Osteocyte (in vitro differentiated cells): ENCODE results near the gene RAP2B. TPM values are rescaled to one million over a fixed set of nuclear protein-coding genes. Genes with fewer than 3 reads are reported as not detected.

Source experiments
- DNase-seq: peaks from one replicate; pipeline ENCODE4 v3.0.0; 2021; ENCODE audit warnings: mixed read lengths; ENCODE audit not compliant: unreplicated experiment; ENCODE audit errors: extremely low spot score
- H3K27ac Mint-ChIP-seq: one replicate; pipeline ENCODE4 v1.8.0; 2021; ENCODE audit warnings: mild to moderate bottlenecking, mixed read lengths; ENCODE audit not compliant: unreplicated experiment
- H3K27me3 Mint-ChIP-seq: one replicate; pipeline ENCODE4 v1.8.0; 2021; ENCODE audit warnings: mixed read lengths; ENCODE audit not compliant: unreplicated experiment
- H3K36me3 Mint-ChIP-seq: one replicate; pipeline ENCODE4 v1.8.0; 2021; ENCODE audit warnings: mixed read lengths; ENCODE audit not compliant: unreplicated experiment
- H3K4me1 Mint-ChIP-seq: one replicate; pipeline ENCODE4 v1.8.0; 2021; ENCODE audit warnings: mixed read lengths; ENCODE audit not compliant: unreplicated experiment
- H3K4me3 Mint-ChIP-seq: one replicate; pipeline ENCODE4 v1.8.0; 2021; ENCODE audit warnings: mild to moderate bottlenecking, moderate library complexity, mixed read lengths; ENCODE audit not compliant: unreplicated experiment
- H3K9me3 Mint-ChIP-seq: one replicate; pipeline ENCODE4 v1.8.0; 2021; ENCODE audit warnings: mixed read lengths; ENCODE audit not compliant: unreplicated experiment
- CTCF ChIP-seq: fragments of 200-600 bp; sonication (generic); IDR thresholded peaks from 2 replicates; pipeline ENCODE4 v1.5.0; 2021; ENCODE audit warnings: antibody characterized with exemption, mild to moderate bottlenecking, moderate library complexity
- total RNA-seq: library from RNA; stranded (reverse); gene quantifications from 2 replicates; pipeline ENCODE4 v1.2.1, GENCODE V29; 2021

The RAP2B gene
- total RNA-seq, 1 donor from 2014 or later: 15.9 TPM

- Mint-ChIP-seq H3K36me3 (no peaks in the 10 kb centered on the region), H3K9me3 (no peaks in the 10 kb centered on the region), H3K27me3 (no peaks in the 10 kb centered on the region), H3K4me3 (no peak overlapping the region), H3K4me1 (peaks cover 3% of the 10 kb centered on the region), H3K27ac (no peak overlapping the region)
- no peak for DNase-seq
- TF ChIP-seq CTCF: no peak
Observed at GRCh38 chr3:153195349-153195879, 33.4 kb downstream of the RAP2B start.

- no peak for DNase-seq
- H3K4me3 Mint-ChIP-seq: no peak overlapping the region
- H3K27me3 Mint-ChIP-seq: no peaks in the 10 kb centered on the region
- H3K9me3 Mint-ChIP-seq: no peaks in the 10 kb centered on the region
- peaks cover 16% of the 10 kb centered on the region for H3K4me1 Mint-ChIP-seq
- no peak for TF ChIP-seq CTCF
- H3K27ac Mint-ChIP-seq: no peak overlapping the region
- H3K36me3 Mint-ChIP-seq: no peaks in the 10 kb centered on the region
Observed at GRCh38 chr3:153209596-153209995, 47.6 kb downstream of the RAP2B start.

- H3K4me1 Mint-ChIP-seq: peaks cover 16% of the 10 kb centered on the region
- H3K9me3 Mint-ChIP-seq: no peaks in the 10 kb centered on the region
- H3K36me3 Mint-ChIP-seq: no peaks in the 10 kb centered on the region
- no peak overlapping the region for H3K4me3 Mint-ChIP-seq
- H3K27ac Mint-ChIP-seq: no peak overlapping the region
- DNase-seq: no peak
- no peaks in the 10 kb centered on the region for H3K27me3 Mint-ChIP-seq
- TF ChIP-seq CTCF: peak; percentile 20
Observed at GRCh38 chr3:153210146-153210545, 48.1 kb downstream of the RAP2B start.

- DNase-seq: no peak
- no peak for TF ChIP-seq CTCF
- no peak overlapping the region for H3K27ac Mint-ChIP-seq
- H3K36me3 Mint-ChIP-seq: no peaks in the 10 kb centered on the region
- peaks cover 16% of the 10 kb centered on the region for H3K4me1 Mint-ChIP-seq
- no peaks in the 10 kb centered on the region for H3K27me3 Mint-ChIP-seq
- no peak overlapping the region for H3K4me3 Mint-ChIP-seq
- H3K9me3 Mint-ChIP-seq: no peaks in the 10 kb centered on the region
Observed at GRCh38 chr3:153210660-153211059, 48.6 kb downstream of the RAP2B start.

- H3K27ac Mint-ChIP-seq: no peak overlapping the region
- no peaks in the 10 kb centered on the region for H3K9me3 Mint-ChIP-seq
- no peaks in the 10 kb centered on the region for H3K36me3 Mint-ChIP-seq
- H3K27me3 Mint-ChIP-seq: no peaks in the 10 kb centered on the region
- no peak for DNase-seq
- TF ChIP-seq CTCF: no peak
- no peak overlapping the region for H3K4me3 Mint-ChIP-seq
- peaks cover 4% of the 10 kb centered on the region for H3K4me1 Mint-ChIP-seq
Observed at GRCh38 chr3:153215497-153215896, 53.5 kb downstream of the RAP2B start.
